Liver (tissue), 2 donors: Measurements from ENCODE around the gene MMS19.

Experiments
- ZBTB33 ChIP-seq: IDR thresholded peaks from 2 replicates; pipeline ENCODE4 v1.6.1; 2016; ENCODE audit warnings: antibody characterized with exemption
- TF ChIP-seq, protein P1 (sequence below): fragments of 150-350 bp; IDR thresholded peaks from 2 replicates; pipeline ENCODE4 v1.5.1; 2017; ENCODE audit warnings: improper control_type of control experiment, low read depth, low read length; ENCODE audit not compliant: missing input control
- donor health status: healthy.

GRCh38 chr10:97481071-97481470, 17.2 kb downstream of the MMS19 start:
- no peak for TF ChIP-seq ZBTB33
- TF ChIP-seq, protein P1, sequence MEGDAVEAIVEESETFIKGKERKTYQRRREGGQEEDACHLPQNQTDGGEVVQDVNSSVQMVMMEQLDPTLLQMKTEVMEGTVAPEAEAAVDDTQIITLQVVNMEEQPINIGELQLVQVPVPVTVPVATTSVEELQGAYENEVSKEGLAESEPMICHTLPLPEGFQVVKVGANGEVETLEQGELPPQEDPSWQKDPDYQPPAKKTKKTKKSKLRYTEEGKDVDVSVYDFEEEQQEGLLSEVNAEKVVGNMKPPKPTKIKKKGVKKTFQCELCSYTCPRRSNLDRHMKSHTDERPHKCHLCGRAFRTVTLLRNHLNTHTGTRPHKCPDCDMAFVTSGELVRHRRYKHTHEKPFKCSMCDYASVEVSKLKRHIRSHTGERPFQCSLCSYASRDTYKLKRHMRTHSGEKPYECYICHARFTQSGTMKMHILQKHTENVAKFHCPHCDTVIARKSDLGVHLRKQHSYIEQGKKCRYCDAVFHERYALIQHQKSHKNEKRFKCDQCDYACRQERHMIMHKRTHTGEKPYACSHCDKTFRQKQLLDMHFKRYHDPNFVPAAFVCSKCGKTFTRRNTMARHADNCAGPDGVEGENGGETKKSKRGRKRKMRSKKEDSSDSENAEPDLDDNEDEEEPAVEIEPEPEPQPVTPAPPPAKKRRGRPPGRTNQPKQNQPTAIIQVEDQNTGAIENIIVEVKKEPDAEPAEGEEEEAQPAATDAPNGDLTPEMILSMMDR, result no peak
